Erythroblast (primary cell): ENCODE results near the gene SF3B6.

Source experiments
- GATA1 ChIP-seq: IDR thresholded peaks from 2 replicates; pipeline ENCODE4 v1.6.1; 2011; ENCODE audit warnings: low read depth, mild to moderate bottlenecking, control low read depth, low read length, moderate library complexity
- POLR2A ChIP-seq: IDR thresholded peaks from 2 replicates; pipeline ENCODE4 v1.6.1; 2011; ENCODE audit warnings: mild to moderate bottlenecking, low read length

DNA sequence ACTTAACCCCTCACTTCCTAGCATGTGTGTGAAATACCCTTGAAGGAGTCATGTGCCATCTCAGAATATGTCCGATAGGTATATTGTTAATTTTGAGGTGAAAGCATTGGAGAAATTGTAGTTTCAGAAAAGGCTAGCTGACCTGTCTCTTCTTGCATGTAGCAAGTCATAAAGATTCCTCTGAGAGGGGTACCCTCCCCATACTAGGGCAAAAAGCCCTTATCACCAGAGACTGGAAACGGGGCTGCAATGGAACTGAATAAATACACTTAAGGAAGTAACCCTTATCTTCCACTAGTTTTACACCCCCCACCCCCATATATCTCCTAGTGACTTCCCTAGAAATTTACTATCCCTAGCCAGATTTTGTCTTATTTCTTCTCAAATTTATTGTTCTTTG is 1.8 kb upstream of the SF3B6 start:
- TF ChIP-seq POLR2A = no peak
- TF ChIP-seq GATA1 = no peak
